HepG2 (cell line): Measurements from ENCODE around the gene COASY. TPM values are rescaled to one million over a fixed set of nuclear protein-coding genes. Genes with fewer than 3 reads are reported as not detected.

Experiments
- ATAD3A ChIP-seq: sonication (generic); formaldehyde crosslinking; IDR thresholded peaks from 2 replicates; pipeline ENCODE4 v1.4.0; 2020; ENCODE audit warnings: missing genetic modification reagents
- GATAD1 ChIP-seq: IDR thresholded peaks from 2 replicates; pipeline ENCODE4 v1.6.1; 2016; ENCODE audit warnings: missing genetic modification reagents, missing compliant biosample characterization
- JUNB ChIP-seq: sonication (generic); formaldehyde crosslinking; IDR thresholded peaks from 2 replicates; pipeline ENCODE4 v1.8.0; 2022; ENCODE audit warnings: missing genetic modification reagents, mild to moderate bottlenecking, borderline replicate concordance
- MAF1 ChIP-seq: sonication (generic); formaldehyde crosslinking; IDR thresholded peaks from 2 replicates; pipeline ENCODE4 v1.5.0; 2020; ENCODE audit warnings: missing genetic modification reagents, borderline replicate concordance
- MAFG ChIP-seq: sonication (generic); formaldehyde crosslinking; IDR thresholded peaks from 2 replicates; pipeline ENCODE4 v1.5.1; 2020; ENCODE audit warnings: mild to moderate bottlenecking, missing genetic modification reagents
- MXD4 ChIP-seq: IDR thresholded peaks from 2 replicates; pipeline ENCODE4 v1.6.1; 2016; ENCODE audit warnings: mild to moderate bottlenecking, missing biosample characterization, missing genetic modification reagents
- NKX3-1 ChIP-seq: sonication (generic); formaldehyde crosslinking; IDR thresholded peaks from 2 replicates; pipeline ENCODE4 v1.5.0; 2020; ENCODE audit warnings: missing genetic modification reagents
- SMAD3 ChIP-seq: sonication (generic); formaldehyde crosslinking; IDR thresholded peaks from 2 replicates; pipeline ENCODE4 v1.4.0; 2020; ENCODE audit warnings: missing genetic modification reagents
- SNAI1 ChIP-seq: sonication (generic); formaldehyde crosslinking; IDR thresholded peaks from 2 replicates; pipeline ENCODE4 v1.5.0; 2020; ENCODE audit warnings: mild to moderate bottlenecking, missing genetic modification reagents, borderline replicate concordance
- ZMYM4 ChIP-seq: sonication (generic); formaldehyde crosslinking; IDR thresholded peaks from 2 replicates; pipeline ENCODE4 v1.8.1; 2023; ENCODE audit warnings: mild to moderate bottlenecking, missing genetic modification reagents
- ZNF329 ChIP-seq: sonication (generic); formaldehyde crosslinking; IDR thresholded peaks from 2 replicates; pipeline ENCODE4 v1.9.0; 2021; ENCODE audit warnings: low read depth, mild to moderate bottlenecking, missing genetic modification reagents
- ZNF549 ChIP-seq: sonication (generic); formaldehyde crosslinking; IDR thresholded peaks from 2 replicates; pipeline ENCODE4 v1.5.0; 2020; ENCODE audit warnings: missing genetic modification reagents
- ZNF598 ChIP-seq: sonication (generic); formaldehyde crosslinking; IDR thresholded peaks from 2 replicates; pipeline ENCODE4 v1.5.1; 2020; ENCODE audit warnings: mild to moderate bottlenecking, missing genetic modification reagents, borderline replicate concordance
- ZNF7 ChIP-seq: IDR thresholded peaks from 2 replicates; pipeline ENCODE4 v1.6.1; 2016; ENCODE audit warnings: missing biosample characterization, missing genetic modification reagents
- polyA plus RNA-seq, 8 experiments: library from polyadenylated mRNA; depleted of rRNA in 3 of 8; stranded (reverse) in 7 of 8; unstranded in 1 of 8; fragments of >200 nt; fragmentation: Illumina TruSeq in 4 of 8; extraction: Trizol in 4 of 8; gene quantifications; 2 replicates each; pipeline versions ENCODE4 v1.2.1 to v1.2.3, GENCODE V29; 2011 to 2016; ENCODE audit warnings: low read depth in 4 of 8, missing spikeins in 1 of 8, mixed read lengths in 1 of 8; ENCODE audit not compliant: insufficient read depth in 1 of 8
- total RNA-seq, 5 experiments: library from RNA; depleted of rRNA; stranded (reverse); fragments of >200 nt; fragmentation: Illumina TruSeq; extraction: Trizol; gene quantifications; 2 replicates each; pipeline ENCODE4 v1.2.3, GENCODE V29; 2016; ENCODE audit warnings: low read depth in 1 of 5
- TF ChIP-seq, protein P1 (sequence below): sonication (generic); formaldehyde crosslinking; IDR thresholded peaks from 2 replicates; pipeline ENCODE4 v1.4.0; 2020; ENCODE audit warnings: missing genetic modification reagents
- TF ChIP-seq, protein P2 (sequence below): sonication (generic); formaldehyde crosslinking; IDR thresholded peaks from 2 replicates; pipeline ENCODE4 v1.9.0; 2021; ENCODE audit warnings: mild to moderate bottlenecking, missing genetic modification reagents

Gene COASY
- total and polyA plus RNA-seq, 2 of the 13 experiments (the other 11 are each of a cell fraction or from before 2014, with no cell fraction given), result 90.7 to 125 TPM

DNA sequence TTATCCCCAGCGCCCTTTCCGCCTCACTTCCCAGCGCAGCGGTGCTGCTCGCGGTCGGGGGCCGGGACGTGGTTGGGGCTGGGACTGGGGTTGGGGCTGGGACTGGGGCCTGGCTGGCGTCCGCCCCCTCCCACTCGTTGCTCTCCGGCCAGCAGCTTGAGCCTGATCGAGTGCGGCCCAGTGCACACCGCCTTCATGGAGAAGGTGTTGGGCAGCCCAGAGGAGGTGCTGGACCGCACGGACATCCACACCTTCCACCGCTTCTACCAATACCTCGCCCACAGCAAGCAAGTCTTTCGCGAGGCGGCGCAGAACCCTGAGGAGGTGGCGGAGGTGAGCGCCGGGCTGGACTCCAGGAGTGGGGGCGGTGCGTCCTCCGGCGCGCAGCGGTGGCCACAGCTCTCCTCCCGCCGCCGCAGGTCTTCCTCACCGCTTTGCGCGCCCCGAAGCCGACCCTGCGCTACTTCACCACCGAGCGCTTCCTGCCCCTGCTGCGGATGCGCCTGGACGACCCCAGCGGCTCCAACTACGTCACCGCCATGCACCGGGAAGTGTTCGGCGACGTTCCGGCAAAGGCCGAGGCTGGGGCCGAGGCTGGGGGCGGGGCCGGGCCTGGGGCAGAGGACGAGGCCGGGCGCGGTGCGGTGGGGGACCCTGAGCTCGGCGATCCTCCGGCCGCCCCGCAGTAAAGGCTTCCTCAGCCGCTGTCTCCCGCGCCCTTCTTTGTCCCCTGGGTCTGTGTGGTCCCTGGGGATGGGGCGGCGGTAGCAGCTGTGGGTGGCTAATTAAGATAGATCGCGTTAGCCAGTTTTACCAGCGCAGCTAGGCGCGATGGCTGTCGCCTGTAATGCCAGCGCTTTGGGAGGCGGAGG, 7.5 kb upstream of the COASY start (continued):
- TF ChIP-seq ZMYM4 (CRISPR knock-in tag) (peak; percentile 61), SNAI1 (CRISPR knock-in tag) (peak; percentile 88; the same call in 1 of the 2 replicates), ATAD3A (CRISPR knock-in tag) (no peak; the same call in 1 of the 2 replicates), MXD4 (peak; percentile 72), NKX3-1 (peak; percentile 71), SMAD3 (CRISPR knock-in tag) (no peak; the same call in 1 of the 2 replicates), ZNF329 (CRISPR knock-in tag) (0 out of 2 replicates have a peak, but pooled peaks have one; percentile 57), ZNF7 (CRISPR knock-in tag) (no peak), MAFG (CRISPR knock-in tag) (no peak), MAF1 (CRISPR knock-in tag) (peak; percentile 60; the same call in 1 of the 2 replicates), JUNB (CRISPR knock-in tag) (no peak), GATAD1 (CRISPR knock-in tag) (peak; percentile 94), ZNF549 (CRISPR knock-in tag) (no peak), ZNF598 (CRISPR knock-in tag) (no peak; the same call in 1 of the 2 replicates)
- TF ChIP-seq, protein P1, sequence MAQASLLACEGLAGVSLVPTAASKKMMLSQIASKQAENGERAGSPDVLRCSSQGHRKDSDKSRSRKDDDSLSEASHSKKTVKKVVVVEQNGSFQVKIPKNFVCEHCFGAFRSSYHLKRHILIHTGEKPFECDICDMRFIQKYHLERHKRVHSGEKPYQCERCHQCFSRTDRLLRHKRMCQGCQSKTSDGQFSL, result 0 out of 2 replicates have a peak, but pooled peaks have one; percentile 35
- TF ChIP-seq, protein P2, sequence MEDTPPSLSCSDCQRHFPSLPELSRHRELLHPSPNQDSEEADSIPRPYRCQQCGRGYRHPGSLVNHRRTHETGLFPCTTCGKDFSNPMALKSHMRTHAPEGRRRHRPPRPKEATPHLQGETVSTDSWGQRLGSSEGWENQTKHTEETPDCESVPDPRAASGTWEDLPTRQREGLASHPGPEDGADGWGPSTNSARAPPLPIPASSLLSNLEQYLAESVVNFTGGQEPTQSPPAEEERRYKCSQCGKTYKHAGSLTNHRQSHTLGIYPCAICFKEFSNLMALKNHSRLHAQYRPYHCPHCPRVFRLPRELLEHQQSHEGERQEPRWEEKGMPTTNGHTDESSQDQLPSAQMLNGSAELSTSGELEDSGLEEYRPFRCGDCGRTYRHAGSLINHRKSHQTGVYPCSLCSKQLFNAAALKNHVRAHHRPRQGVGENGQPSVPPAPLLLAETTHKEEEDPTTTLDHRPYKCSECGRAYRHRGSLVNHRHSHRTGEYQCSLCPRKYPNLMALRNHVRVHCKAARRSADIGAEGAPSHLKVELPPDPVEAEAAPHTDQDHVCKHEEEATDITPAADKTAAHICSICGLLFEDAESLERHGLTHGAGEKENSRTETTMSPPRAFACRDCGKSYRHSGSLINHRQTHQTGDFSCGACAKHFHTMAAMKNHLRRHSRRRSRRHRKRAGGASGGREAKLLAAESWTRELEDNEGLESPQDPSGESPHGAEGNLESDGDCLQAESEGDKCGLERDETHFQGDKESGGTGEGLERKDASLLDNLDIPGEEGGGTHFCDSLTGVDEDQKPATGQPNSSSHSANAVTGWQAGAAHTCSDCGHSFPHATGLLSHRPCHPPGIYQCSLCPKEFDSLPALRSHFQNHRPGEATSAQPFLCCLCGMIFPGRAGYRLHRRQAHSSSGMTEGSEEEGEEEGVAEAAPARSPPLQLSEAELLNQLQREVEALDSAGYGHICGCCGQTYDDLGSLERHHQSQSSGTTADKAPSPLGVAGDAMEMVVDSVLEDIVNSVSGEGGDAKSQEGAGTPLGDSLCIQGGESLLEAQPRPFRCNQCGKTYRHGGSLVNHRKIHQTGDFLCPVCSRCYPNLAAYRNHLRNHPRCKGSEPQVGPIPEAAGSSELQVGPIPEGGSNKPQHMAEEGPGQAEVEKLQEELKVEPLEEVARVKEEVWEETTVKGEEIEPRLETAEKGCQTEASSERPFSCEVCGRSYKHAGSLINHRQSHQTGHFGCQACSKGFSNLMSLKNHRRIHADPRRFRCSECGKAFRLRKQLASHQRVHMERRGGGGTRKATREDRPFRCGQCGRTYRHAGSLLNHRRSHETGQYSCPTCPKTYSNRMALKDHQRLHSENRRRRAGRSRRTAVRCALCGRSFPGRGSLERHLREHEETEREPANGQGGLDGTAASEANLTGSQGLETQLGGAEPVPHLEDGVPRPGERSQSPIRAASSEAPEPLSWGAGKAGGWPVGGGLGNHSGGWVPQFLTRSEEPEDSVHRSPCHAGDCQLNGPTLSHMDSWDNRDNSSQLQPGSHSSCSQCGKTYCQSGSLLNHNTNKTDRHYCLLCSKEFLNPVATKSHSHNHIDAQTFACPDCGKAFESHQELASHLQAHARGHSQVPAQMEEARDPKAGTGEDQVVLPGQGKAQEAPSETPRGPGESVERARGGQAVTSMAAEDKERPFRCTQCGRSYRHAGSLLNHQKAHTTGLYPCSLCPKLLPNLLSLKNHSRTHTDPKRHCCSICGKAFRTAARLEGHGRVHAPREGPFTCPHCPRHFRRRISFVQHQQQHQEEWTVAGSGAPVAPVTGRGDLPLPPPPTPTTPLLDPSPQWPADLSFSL (CRISPR knock-in tag), result no peak
